ENCODE measurements around the gene WDR74. TPM values are rescaled to one million over a fixed set of nuclear protein-coding genes. Genes with fewer than 3 reads are reported as not detected.

The WDR74 gene
- total and polyA plus RNA-seq, 2 of the 13 experiments (the other 11 are each of a cell fraction or from before 2014, with no cell fraction given), result 77.0 to 83.3 TPM

DNA sequence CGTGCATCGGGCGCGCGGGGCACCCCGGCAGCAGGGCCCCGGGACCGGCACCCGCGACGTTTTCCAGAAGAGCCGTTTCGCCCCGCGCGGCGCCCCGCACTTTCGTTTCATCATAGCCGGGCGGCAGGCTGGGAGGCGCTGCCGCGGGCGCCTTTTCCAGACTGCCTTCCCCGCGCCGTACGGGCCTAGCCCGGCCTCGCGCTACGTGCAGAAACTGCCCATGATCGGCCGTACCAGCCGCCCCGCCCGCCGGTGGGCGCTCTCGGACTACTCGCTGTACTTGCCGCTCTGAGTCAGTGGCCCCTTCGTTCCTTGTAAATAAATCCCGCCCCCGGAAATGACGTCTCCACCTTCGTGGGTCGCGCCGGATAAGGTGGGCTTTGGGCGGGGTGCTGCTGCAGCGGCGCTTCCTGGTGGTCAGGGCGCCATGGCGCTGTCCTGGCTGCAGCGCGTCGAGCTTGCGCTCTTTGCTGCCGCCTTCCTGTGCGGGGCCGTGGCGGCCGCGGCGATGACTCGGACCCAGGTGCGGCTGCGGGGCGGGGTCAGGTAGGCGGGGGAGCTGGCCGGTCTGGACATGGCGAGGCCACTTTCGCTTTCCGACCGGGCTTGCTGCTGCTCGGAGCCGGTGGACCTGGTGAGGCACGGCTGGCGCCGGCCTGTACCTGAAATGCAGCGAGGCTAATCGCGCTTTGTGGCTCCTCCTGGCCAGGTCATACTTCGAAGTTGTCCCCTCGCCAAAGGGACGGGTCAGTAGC, 52.2 kb downstream of the WDR74 start, which contains the start of gene TMEM179B (continued):
- TF ChIP-seq, protein P1, sequence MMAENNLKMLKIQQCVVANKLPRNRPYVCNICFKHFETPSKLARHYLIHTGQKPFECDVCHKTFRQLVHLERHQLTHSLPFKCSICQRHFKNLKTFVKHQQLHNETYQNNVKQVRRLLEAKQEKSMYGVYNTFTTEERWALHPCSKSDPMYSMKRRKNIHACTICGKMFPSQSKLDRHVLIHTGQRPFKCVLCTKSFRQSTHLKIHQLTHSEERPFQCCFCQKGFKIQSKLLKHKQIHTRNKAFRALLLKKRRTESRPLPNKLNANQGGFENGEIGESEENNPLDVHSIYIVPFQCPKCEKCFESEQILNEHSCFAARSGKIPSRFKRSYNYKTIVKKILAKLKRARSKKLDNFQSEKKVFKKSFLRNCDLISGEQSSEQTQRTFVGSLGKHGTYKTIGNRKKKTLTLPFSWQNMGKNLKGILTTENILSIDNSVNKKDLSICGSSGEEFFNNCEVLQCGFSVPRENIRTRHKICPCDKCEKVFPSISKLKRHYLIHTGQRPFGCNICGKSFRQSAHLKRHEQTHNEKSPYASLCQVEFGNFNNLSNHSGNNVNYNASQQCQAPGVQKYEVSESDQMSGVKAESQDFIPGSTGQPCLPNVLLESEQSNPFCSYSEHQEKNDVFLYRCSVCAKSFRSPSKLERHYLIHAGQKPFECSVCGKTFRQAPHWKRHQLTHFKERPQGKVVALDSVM (CRISPR knock-in tag; IDR thresholded peaks at IDR 0.05), result 0 out of 2 replicates have a peak, but pooled peaks have one; percentile 12
- TF ChIP-seq RFX3 (CRISPR knock-in tag; IDR thresholded peaks at IDR 0.05) (no peak), CEBPB (IDR thresholded peaks at IDR 0.05; ENCODE audit: borderline replicate concordance, low read depth, low read length) (no peak), ZSCAN25 (CRISPR knock-in tag; IDR thresholded peaks at IDR 0.05) (no peak), ZBTB38 (CRISPR knock-in tag; IDR thresholded peaks at IDR 0.05) (peak; percentile 92), ZNF501 (CRISPR knock-in tag; IDR thresholded peaks at IDR 0.05) (peak; percentile 97), CENPT (CRISPR knock-in tag; IDR thresholded peaks at IDR 0.05; ENCODE audit: low read depth) (peak; percentile 51; the same call in 1 of the 2 replicates), BRCA1 (CRISPR knock-in tag; IDR thresholded peaks at IDR 0.05) (peak; percentile 75; the same call in 1 of the 2 replicates), PAF1 (CRISPR knock-in tag; IDR thresholded peaks at IDR 0.05) (0 out of 2 replicates have a peak, but pooled peaks have one; percentile 63), ZC3H13 (CRISPR knock-in tag; IDR thresholded peaks at IDR 0.05) (peak; percentile 100), XBP1 (CRISPR knock-in tag; IDR thresholded peaks at IDR 0.05) (peak; percentile 18; the same call in 1 of the 2 replicates), KDM1A (CRISPR knock-in tag; IDR thresholded peaks at IDR 0.05) (no peak), SP2 (CRISPR knock-in tag; IDR thresholded peaks at IDR 0.05) (peak; percentile 89), HOXA5 (CRISPR knock-in tag; IDR thresholded peaks at IDR 0.05) (peak; percentile 57), ZNF577 (CRISPR knock-in tag; IDR thresholded peaks at IDR 0.05; ENCODE audit: borderline replicate concordance, low read depth) (0 out of 2 replicates have a peak, but pooled peaks have one; percentile 86), ZNF780A (CRISPR knock-in tag; IDR thresholded peaks at IDR 0.05) (no peak; the same call in 1 of the 2 replicates), PHF21A (CRISPR knock-in tag; IDR thresholded peaks at IDR 0.05) (no peak; the same call in 1 of the 2 replicates), ZNF34 (CRISPR knock-in tag; IDR thresholded peaks at IDR 0.05; ENCODE audit: borderline replicate concordance) (peak; percentile 73; the same call in 1 of the 2 replicates)
- TF ChIP-seq, protein P2, sequence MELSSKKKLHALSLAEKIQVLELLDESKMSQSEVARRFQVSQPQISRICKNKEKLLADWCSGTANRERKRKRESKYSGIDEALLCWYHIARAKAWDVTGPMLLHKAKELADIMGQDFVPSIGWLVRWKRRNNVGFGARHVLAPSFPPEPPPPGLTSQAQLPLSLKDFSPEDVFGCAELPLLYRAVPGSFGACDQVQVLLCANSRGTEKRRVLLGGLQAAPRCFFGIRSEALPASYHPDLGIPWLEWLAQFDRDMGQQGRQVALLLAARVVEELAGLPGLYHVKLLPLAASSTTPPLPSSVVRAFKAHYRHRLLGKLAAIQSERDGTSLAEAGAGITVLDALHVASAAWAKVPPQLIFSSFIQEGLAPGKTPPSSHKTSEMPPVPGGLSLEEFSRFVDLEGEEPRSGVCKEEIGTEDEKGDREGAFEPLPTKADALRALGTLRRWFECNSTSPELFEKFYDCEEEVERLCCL (CRISPR knock-in tag; IDR thresholded peaks at IDR 0.05; ENCODE audit: borderline replicate concordance), result 0 out of 2 replicates have a peak, but pooled peaks have one; percentile 55
- TF ChIP-seq, protein P3, sequence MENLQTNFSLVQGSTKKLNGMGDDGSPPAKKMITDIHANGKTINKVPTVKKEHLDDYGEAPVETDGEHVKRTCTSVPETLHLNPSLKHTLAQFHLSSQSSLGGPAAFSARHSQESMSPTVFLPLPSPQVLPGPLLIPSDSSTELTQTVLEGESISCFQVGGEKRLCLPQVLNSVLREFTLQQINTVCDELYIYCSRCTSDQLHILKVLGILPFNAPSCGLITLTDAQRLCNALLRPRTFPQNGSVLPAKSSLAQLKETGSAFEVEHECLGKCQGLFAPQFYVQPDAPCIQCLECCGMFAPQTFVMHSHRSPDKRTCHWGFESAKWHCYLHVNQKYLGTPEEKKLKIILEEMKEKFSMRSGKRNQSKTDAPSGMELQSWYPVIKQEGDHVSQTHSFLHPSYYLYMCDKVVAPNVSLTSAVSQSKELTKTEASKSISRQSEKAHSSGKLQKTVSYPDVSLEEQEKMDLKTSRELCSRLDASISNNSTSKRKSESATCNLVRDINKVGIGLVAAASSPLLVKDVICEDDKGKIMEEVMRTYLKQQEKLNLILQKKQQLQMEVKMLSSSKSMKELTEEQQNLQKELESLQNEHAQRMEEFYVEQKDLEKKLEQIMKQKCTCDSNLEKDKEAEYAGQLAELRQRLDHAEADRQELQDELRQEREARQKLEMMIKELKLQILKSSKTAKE (CRISPR knock-in tag; IDR thresholded peaks at IDR 0.05; ENCODE audit: borderline replicate concordance), result 0 out of 2 replicates have a peak, but pooled peaks have one; percentile 5
- TF ChIP-seq, protein P4, sequence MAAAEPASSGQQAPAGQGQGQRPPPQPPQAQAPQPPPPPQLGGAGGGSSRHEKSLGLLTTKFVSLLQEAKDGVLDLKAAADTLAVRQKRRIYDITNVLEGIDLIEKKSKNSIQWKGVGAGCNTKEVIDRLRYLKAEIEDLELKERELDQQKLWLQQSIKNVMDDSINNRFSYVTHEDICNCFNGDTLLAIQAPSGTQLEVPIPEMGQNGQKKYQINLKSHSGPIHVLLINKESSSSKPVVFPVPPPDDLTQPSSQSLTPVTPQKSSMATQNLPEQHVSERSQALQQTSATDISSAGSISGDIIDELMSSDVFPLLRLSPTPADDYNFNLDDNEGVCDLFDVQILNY (CRISPR knock-in tag; conservative IDR thresholded peaks at IDR 0.05), result peak; percentile 54; the same call in 1 of the 2 replicates
- TF ChIP-seq, protein P5, sequence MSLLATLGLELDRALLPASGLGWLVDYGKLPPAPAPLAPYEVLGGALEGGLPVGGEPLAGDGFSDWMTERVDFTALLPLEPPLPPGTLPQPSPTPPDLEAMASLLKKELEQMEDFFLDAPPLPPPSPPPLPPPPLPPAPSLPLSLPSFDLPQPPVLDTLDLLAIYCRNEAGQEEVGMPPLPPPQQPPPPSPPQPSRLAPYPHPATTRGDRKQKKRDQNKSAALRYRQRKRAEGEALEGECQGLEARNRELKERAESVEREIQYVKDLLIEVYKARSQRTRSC (CRISPR knock-in tag; IDR thresholded peaks at IDR 0.05; ENCODE audit: low read depth), result peak; percentile 36; the same call in 1 of the 2 replicates

Data from HepG2 (cell line).